ENCODE data around the gene ZSWIM9. TPM values are rescaled to one million over a fixed set of nuclear protein-coding genes. Genes with fewer than 3 reads are reported as not detected.

Gene ZSWIM9
- total and polyA plus RNA-seq, 11 donors: 2.2 to 7.7 (median 6.2) TPM

DNA sequence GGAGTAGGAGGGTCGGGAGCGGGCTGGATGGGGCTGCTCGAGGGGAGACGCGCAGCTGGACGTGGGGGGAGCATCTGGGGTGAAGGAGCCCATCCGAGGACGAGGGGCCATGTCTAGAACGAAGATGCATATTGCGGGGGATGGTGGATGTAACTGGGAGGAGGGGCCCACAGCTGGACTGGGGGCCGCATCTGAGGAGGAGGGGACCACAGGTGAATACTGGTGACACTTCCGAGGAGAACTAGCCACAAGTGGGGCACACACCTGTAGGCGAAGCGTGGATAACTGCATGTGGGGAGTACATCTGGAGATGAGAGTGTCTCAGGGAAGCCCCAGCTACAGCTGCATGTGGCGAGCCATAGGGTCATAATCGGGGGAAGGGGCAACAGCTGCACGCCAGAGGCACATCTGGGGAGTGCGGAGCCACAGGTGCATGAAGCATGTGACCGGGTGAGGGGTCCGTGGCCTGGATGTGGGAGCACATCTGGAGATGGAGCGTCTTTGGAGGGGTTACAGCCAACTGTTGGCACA lies 402 bp downstream of the ZSWIM9 start:
- peak overlapping the region in 10 of 12 donors; percentile 85 to 98 (median 94) for H3K27ac ChIP-seq
- DNase-seq (peak in 1 of 5 donors; percentile 18), ATAC-seq (no peak)
- peak overlapping the region; percentile 58 to 95 (median 79) for H3K4me3 ChIP-seq
- intact Hi-C loops (cut with DNase I): no loop called here
- 2 to 6% (median 4%) methylated on average over 20 to 21 of the region's 21 CpGs for WGBS, 4 donors
- H3K9me3 ChIP-seq: no peaks in the 10 kb centered on the region
- TF ChIP-seq POLR2A (IDR thresholded peaks at IDR 0.05): no peak
- no peaks in the 10 kb centered on the region for H3K27me3 ChIP-seq
- peaks cover 0 to 20% (median 7%) of the 10 kb centered on the region in 12 donors for H3K4me1 ChIP-seq
- H3K36me3 ChIP-seq: peaks cover 0 to 31% (median 22%) of the 10 kb centered on the region in 9 donors

DNA sequence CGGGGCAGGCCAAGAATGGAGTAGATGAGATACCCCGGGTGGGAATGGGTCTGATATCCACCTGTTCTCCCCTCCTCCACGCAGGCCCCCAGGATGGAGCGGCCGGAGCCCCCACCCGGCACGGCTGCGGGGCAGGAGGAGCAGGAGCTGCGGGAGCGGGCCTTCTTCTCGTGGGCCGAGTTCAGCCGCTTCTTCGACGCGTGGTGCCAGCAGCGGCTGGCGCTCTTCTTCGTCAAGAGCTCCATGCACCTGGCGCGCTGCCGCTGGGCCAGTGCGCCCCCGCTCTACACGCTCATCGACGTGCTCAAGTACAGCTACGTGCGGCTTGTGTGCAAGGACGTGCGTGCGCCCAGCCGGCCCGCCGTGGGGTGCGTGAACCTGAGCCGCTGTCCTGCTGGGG lies 1.2 kb downstream of the ZSWIM9 start:
- no peak for DNase-seq
- no peaks in the 10 kb centered on the region for H3K27me3 ChIP-seq
- intact Hi-C loops (cut with DNase I): no loop called here

DNA sequence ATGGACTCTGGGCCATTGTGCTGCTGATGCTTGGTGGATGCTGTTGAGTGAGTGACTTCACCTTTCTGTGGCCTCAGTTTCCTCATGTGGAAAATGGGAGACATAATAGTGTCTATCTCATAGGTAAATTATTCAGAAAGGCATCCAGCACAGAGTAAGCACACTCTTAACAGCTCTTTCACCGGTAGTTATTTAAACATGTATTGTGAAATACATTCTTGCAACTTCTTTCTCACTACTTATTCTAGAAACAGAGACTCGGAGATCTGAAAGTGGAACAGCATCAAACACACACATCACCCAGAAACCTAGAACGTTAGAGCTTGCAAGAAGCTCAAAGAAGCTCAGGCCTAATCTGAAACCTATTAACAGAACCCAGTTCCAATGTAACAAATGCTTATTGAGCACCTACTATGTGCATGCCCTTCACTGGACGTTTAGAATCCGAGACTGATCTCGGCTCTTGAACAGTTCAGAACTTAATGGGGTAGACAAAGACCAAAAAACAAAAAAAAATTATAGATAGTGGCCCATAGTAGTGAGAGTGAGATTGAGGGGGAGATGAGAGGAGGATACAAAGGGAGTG lies 4.1 kb downstream of the ZSWIM9 start:
- 75 to 94% (median 87%) methylated on average over 6 of the region's 6 CpGs for WGBS, 4 donors
- no peak for TF ChIP-seq POLR2A (IDR thresholded peaks at IDR 0.05)
- TF ChIP-seq, protein P1, sequence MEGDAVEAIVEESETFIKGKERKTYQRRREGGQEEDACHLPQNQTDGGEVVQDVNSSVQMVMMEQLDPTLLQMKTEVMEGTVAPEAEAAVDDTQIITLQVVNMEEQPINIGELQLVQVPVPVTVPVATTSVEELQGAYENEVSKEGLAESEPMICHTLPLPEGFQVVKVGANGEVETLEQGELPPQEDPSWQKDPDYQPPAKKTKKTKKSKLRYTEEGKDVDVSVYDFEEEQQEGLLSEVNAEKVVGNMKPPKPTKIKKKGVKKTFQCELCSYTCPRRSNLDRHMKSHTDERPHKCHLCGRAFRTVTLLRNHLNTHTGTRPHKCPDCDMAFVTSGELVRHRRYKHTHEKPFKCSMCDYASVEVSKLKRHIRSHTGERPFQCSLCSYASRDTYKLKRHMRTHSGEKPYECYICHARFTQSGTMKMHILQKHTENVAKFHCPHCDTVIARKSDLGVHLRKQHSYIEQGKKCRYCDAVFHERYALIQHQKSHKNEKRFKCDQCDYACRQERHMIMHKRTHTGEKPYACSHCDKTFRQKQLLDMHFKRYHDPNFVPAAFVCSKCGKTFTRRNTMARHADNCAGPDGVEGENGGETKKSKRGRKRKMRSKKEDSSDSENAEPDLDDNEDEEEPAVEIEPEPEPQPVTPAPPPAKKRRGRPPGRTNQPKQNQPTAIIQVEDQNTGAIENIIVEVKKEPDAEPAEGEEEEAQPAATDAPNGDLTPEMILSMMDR (IDR thresholded peaks at IDR 0.05): no peak
- H3K4me3 ChIP-seq: no peak overlapping the region
- ATAC-seq (no peak), DNase-seq (no peak)
- H3K36me3 ChIP-seq: peaks cover 0 to 31% (median 22%) of the 10 kb centered on the region in 9 donors
- intact Hi-C loops (cut with DNase I): no loop called here
- H3K27ac ChIP-seq: no peak overlapping the region
- no peaks in the 10 kb centered on the region for H3K9me3 ChIP-seq
- H3K4me1 ChIP-seq: peaks cover 0 to 17% (median 6%) of the 10 kb centered on the region in 12 donors
- H3K27me3 ChIP-seq: no peaks in the 10 kb centered on the region

More for the DNA sequence above, 1.2 kb downstream of the ZSWIM9 start:
- no peak for ATAC-seq
- Histone ChIP-seq H3K4me3 (peak overlapping the region in 3 of 12 donors; percentile 67 to 88 (median 80)), H3K4me1 (peaks cover 0 to 20% (median 7%) of the 10 kb centered on the region in 12 donors), H3K9me3 (no peaks in the 10 kb centered on the region), H3K36me3 (peaks cover 0 to 31% (median 22%) of the 10 kb centered on the region in 9 donors), H3K27ac (no peak overlapping the region)
- no peak for TF ChIP-seq POLR2A (IDR thresholded peaks at IDR 0.05)
- TF ChIP-seq, protein P1 (IDR thresholded peaks at IDR 0.05): no peak
- 80 to 90% (median 87%) methylated on average over 35 to 37 of the region's 37 CpGs for WGBS, 4 donors

DNA sequence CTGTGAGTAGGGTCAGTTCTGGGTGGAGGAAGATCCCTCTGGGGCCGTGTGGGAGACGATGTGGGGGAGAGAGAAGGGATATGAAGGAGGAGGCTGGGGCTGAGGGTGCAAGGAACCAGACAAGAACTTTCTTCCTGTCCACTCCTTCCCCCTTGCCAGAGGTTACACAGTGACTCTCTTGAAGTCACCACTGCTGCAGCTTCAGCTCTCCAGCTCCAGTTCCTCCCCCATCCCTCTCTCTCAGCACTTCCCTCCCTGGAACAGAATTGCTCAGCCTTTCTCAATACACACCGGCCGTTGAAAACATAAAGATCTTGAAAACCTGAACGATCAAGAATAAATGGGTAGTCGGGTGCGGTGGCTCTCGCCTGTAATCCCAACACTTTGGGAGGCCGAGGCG lies 5.1 kb downstream of the ZSWIM9 start:
- TF ChIP-seq POLR2A (IDR thresholded peaks at IDR 0.05): no peak
- TF ChIP-seq, protein P1 (IDR thresholded peaks at IDR 0.05): no peak
- DNase-seq (no peak), ATAC-seq (no peak)
- WGBS, 4 donors: 89 to 95% (median 90%) methylated on average over 10 of the region's 10 CpGs
- Histone ChIP-seq H3K4me1 (peaks cover 0 to 12% (median 6%) of the 10 kb centered on the region in 12 donors), H3K27me3 (no peaks in the 10 kb centered on the region), H3K4me3 (no peak overlapping the region), H3K27ac (no peak overlapping the region), H3K9me3 (peaks cover 0 to 3% (median 0%) of the 10 kb centered on the region in 12 donors), H3K36me3 (peaks cover 0 to 31% (median 22%) of the 10 kb centered on the region in 9 donors)
- intact Hi-C loops (cut with DNase I): no loop called here

Measured in heart left ventricle (tissue), 16 donors.